Measurements from ENCODE around the gene FBXW5.

DNA sequence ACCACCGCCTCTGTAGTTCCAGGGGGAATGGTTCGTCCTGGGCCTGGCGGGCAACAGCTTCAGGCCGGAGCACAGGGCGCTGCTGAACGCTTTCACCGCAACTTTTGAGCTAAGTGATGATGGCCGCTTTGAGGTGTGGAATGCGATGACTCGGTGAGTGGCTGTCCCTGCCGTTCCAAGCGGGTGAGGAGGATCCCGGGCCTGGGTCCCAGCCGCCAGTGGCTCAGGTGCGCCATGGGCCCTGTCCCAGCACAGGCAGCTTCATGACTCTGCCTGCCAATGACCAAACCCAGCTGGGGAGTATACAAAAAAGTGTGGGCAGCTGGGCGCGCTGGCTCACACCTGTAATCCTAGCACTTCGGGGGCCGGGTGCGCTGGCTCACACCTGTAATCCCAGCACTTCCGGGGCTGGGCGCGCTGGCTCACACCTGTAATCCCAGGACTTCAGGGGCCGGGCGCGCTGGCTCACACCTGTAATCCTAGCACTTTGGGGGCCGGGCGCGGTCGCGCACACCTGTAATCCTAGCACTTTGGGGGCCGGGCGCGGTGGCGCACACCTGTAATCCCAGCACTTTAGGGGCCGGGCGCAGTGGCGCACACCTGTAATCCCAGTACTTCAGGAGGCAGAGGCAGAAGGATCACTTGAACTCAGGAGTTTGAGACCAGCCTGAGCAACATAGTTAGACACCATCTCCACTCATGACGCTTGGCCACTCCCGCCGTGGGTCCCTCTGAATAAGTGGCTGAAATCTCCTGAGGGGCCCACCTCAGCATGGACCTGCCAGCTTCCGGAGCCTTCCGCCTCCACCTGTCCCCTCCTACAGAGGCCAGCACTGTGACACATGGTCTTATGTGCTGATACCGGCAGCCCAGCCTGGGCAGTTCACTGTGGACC, 8.6 kb upstream of the FBXW5 start:
- TF ChIP-seq, protein P1, sequence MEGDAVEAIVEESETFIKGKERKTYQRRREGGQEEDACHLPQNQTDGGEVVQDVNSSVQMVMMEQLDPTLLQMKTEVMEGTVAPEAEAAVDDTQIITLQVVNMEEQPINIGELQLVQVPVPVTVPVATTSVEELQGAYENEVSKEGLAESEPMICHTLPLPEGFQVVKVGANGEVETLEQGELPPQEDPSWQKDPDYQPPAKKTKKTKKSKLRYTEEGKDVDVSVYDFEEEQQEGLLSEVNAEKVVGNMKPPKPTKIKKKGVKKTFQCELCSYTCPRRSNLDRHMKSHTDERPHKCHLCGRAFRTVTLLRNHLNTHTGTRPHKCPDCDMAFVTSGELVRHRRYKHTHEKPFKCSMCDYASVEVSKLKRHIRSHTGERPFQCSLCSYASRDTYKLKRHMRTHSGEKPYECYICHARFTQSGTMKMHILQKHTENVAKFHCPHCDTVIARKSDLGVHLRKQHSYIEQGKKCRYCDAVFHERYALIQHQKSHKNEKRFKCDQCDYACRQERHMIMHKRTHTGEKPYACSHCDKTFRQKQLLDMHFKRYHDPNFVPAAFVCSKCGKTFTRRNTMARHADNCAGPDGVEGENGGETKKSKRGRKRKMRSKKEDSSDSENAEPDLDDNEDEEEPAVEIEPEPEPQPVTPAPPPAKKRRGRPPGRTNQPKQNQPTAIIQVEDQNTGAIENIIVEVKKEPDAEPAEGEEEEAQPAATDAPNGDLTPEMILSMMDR (IDR thresholded peaks at IDR 0.05): no peak
- no peak for TF ChIP-seq EP300 (IDR thresholded peaks at IDR 0.05)
- TF ChIP-seq POLR2A (IDR thresholded peaks at IDR 0.05): no peak

Measured in suprapubic skin (tissue), 3 donors.